A549 treated with AZD9567 at 1 μM for 4 hours (cell line): ENCODE measurements around the gene C1GALT1. TPM values are rescaled to one million over a fixed set of nuclear protein-coding genes. Genes with fewer than 3 reads are reported as not detected.

Experiments used
- total RNA-seq: library from RNA; stranded (reverse); fragments of 200-300 nt; extraction: Qiagen RNA extraction; gene quantifications from 5 replicates; pipeline ENCODE4 v1.2.3, GENCODE V29; 2022; ENCODE audit not compliant: insufficient read depth

The C1GALT1 gene
- total RNA-seq = 17.5 to 30.3 TPM (median 27.6 TPM) in 5 replicates

GRCh38 chr7:7182156-7183060, at the start of gene C1GALT1:
C1GALT1 (plus strand) TSS chr7:7182544; CDS start chr7:7234320, 51,776 bp downstream.

